ENCODE data around the gene MAGEF1. TPM values are rescaled to one million over a fixed set of nuclear protein-coding genes. Genes with fewer than 3 reads are reported as not detected.

Gene MAGEF1
- total and polyA plus RNA-seq, 2 of the 13 experiments (the other 11 are each of a cell fraction or from before 2014, with no cell fraction given) = 26.0 to 62.4 TPM

DNA sequence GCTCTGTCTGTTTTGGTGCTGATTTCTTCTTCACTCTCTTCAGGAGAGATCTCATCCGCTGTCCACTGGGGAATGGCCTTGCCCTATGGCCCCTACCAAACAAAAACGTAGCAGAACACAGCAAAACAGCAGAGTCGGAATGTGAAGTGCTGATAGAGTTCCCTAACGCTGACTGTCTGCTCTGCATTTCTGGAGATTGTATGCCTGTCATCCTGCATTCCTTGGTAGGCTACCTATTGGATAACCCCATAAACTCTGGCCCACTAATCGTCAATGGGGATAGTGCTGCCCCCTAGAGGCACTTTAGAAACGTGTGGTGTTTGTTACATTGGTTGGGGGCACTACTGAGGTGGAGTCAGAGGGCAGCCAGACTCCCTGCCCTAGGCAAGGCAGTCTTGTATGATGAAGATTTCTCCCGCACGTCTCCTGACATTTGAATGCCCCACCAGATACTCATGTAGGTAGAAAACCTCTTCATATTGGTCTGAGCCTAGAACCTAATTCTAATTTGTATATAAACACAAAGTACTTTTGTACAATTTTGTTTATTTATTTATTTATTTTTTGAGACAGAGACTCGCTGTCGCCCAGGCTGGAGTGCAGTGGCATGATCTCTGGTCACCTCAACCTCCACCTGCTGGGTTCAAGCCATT, 15.6 kb upstream of the MAGEF1 start (continued):
- TF ChIP-seq GATAD1 (CRISPR knock-in tag; IDR thresholded peaks at IDR 0.05) (no peak), ZFP36L2 (CRISPR knock-in tag; IDR thresholded peaks at IDR 0.05) (no peak), ZNF513 (CRISPR knock-in tag; conservative IDR thresholded peaks at IDR 0.05) (no peak), XRCC5 (optimal IDR thresholded peaks at IDR 0.05; ENCODE audit: low read length) (no peak), FOXO1 (CRISPR knock-in tag; IDR thresholded peaks at IDR 0.05) (no peak), ZNF7 (CRISPR knock-in tag; IDR thresholded peaks at IDR 0.05) (no peak), ADNP (CRISPR knock-in tag; IDR thresholded peaks at IDR 0.05) (no peak), MATR3 (CRISPR knock-in tag; IDR thresholded peaks at IDR 0.05) (no peak), MAF1 (CRISPR knock-in tag; IDR thresholded peaks at IDR 0.05; ENCODE audit: borderline replicate concordance) (no peak), HDAC6 (IDR thresholded peaks at IDR 0.05; ENCODE audit: low read depth, low read length) (no peak), NFKB2 (CRISPR knock-in tag; IDR thresholded peaks at IDR 0.05; ENCODE audit: borderline replicate concordance) (no peak)
- TF ChIP-seq, protein P1, sequence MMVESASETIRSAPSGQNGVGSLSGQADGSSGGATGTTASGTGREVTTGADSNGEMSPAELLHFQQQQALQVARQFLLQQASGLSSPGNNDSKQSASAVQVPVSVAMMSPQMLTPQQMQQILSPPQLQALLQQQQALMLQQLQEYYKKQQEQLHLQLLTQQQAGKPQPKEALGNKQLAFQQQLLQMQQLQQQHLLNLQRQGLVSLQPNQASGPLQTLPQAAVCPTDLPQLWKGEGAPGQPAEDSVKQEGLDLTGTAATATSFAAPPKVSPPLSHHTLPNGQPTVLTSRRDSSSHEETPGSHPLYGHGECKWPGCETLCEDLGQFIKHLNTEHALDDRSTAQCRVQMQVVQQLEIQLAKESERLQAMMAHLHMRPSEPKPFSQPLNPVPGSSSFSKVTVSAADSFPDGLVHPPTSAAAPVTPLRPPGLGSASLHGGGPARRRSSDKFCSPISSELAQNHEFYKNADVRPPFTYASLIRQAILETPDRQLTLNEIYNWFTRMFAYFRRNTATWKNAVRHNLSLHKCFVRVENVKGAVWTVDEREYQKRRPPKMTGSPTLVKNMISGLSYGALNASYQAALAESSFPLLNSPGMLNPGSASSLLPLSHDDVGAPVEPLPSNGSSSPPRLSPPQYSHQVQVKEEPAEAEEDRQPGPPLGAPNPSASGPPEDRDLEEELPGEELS (CRISPR knock-in tag; IDR thresholded peaks at IDR 0.05) = 0 out of 2 replicates have a peak, but pooled peaks have one; percentile 15
- TF ChIP-seq, protein P2, sequence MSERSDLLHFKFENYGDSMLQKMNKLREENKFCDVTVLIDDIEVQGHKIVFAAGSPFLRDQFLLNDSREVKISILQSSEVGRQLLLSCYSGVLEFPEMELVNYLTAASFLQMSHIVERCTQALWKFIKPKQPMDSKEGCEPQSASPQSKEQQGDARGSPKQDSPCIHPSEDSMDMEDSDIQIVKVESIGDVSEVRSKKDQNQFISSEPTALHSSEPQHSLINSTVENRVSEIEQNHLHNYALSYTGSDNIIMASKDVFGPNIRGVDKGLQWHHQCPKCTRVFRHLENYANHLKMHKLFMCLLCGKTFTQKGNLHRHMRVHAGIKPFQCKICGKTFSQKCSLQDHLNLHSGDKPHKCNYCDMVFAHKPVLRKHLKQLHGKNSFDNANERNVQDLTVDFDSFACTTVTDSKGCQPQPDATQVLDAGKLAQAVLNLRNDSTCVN (CRISPR knock-in tag; IDR thresholded peaks at IDR 0.05; ENCODE audit: borderline replicate concordance) = no peak
